Measurements from ENCODE around the gene TAF6. TPM values are rescaled to one million over a fixed set of nuclear protein-coding genes. Genes with fewer than 3 reads are reported as not detected.

The TAF6 gene
- 10 to 100 TPM; 70.2 to 75.6 TPM for total RNA-seq

GRCh38 chr7:100119072-100119969 lies at the start of gene TAF6, which contains the start of gene CNPY4:
TSS of gene TAF6 (minus strand) at chr7:100119358. CDS start at chr7:100114209, 5,149 bp downstream.
TSS of gene CNPY4 (plus strand) at chr7:100119634. CDS start at chr7:100119745, 111 bp downstream.
- ChIA-PET POLR2A (interaction anchor here (1.8 kb wide), 1 partner anchor 24 kb away, joined by 6 read pairs; no protein-coding TSS in a partner anchor), CTCF (interaction anchor here (0.6 to 3.1 kb wide), 4 partner anchors 12 to 37 kb away, joined by 3 to 16 read pairs (median 4); partner anchors contain the start of gene AP4M1)

- CTCF ChIA-PET: interaction anchor here (1.0 to 1.8 kb wide), 2 partner anchors 9 to 10 kb away, joined by 4 to 5 read pairs; partner anchors contain the start of genes GPC2, STAG3 and TRAPPC14
- POLR2A ChIA-PET: interaction anchor here (1.3 kb wide), 1 partner anchor 9 kb away, joined by 4 read pairs; the partner anchor contains the start of genes GPC2 and STAG3
Observed at GRCh38 chr7:100167912-100168323, 48.8 kb upstream of the TAF6 start.

GRCh38 chr7:100166970-100167911 lies 48.1 kb upstream of the TAF6 start:
- POLR2A ChIA-PET: no interaction called here

GRCh38 chr7:100166317-100166940 lies 47.3 kb upstream of the TAF6 start:
- ChIA-PET POLR2A (no interaction called here), CTCF (interaction anchor here (0.6 to 1.8 kb wide), 7 partner anchors 8 to 241 kb away, joined by 3 to 5 read pairs (median 3); partner anchors contain the start of gene TRAPPC14)

More at GRCh38 chr7:100166970-100167911, 48.1 kb upstream of the TAF6 start:
- CTCF ChIA-PET: interaction anchor here (0.7 to 1.8 kb wide), 7 partner anchors 9 to 241 kb away, joined by 3 to 5 read pairs (median 3); partner anchors contain the start of genes GPC2, STAG3 and TRAPPC14

- CTCF ChIA-PET: interaction anchor here (1.1 kb wide), 1 partner anchor 15 kb away, joined by 5 read pairs; the partner anchor contains the start of gene LAMTOR4
- POLR2A ChIA-PET: no interaction called here
Observed at GRCh38 chr7:100163871-100164270, 44.7 kb upstream of the TAF6 start.

GRCh38 chr7:100163006-100163531 lies 43.9 kb upstream of the TAF6 start:
- ChIA-PET POLR2A (no interaction called here), CTCF (interaction anchor here (0.7 to 1.1 kb wide), 2 partner anchors 14 to 183 kb away, joined by 4 to 5 read pairs; partner anchors contain the start of gene LAMTOR4)

GRCh38 chr7:100160067-100160466 lies 40.9 kb upstream of the TAF6 start:
- ChIA-PET POLR2A (no interaction called here), CTCF (no interaction called here)

GRCh38 chr7:100159099-100159623 lies 40.0 kb upstream of the TAF6 start:
- ChIA-PET CTCF (interaction anchor here (0.6 to 1.9 kb wide), 2 partner anchors 8 to 74 kb away, joined by 4 to 5 read pairs; partner anchors contain the start of gene GAL3ST4), POLR2A (no interaction called here)

- ChIA-PET CTCF (interaction anchor here (0.6 to 1.9 kb wide), 4 partner anchors 9 to 75 kb away, joined by 3 to 5 read pairs (median 4); partner anchors contain the start of gene GAL3ST4), POLR2A (no interaction called here)
Observed at GRCh38 chr7:100158229-100159098, 39.3 kb upstream of the TAF6 start, which contains the start of gene TRAPPC14. TSS of gene TRAPPC14 (minus strand) at chr7:100158723. CDS start at chr7:100158499, 224 bp downstream.

GRCh38 chr7:100157334-100158228 lies 38.4 kb upstream of the TAF6 start:
- CTCF ChIA-PET: interaction anchor here (1.2 to 1.9 kb wide), 3 partner anchors 10 to 28 kb away, joined by 3 to 5 read pairs (median 4); partner anchors contain the start of gene GAL3ST4
- POLR2A ChIA-PET: interaction anchor here (1.2 to 1.5 kb wide), 2 partner anchors 9 to 57 kb away, joined by 3 read pairs; partner anchors contain the start of genes LAMTOR4 and MCM7

- POLR2A ChIA-PET: interaction anchor here (1.2 to 1.5 kb wide), 2 partner anchors 8 to 56 kb away, joined by 3 read pairs; partner anchors contain the start of genes LAMTOR4 and MCM7
- CTCF ChIA-PET: interaction anchor here (0.5 to 1.4 kb wide), 3 partner anchors 24 to 735 kb away, joined by 3 to 4 read pairs (median 4); no protein-coding TSS in a partner anchor
Observed at GRCh38 chr7:100157069-100157333, 37.8 kb upstream of the TAF6 start.

GRCh38 chr7:100156331-100157068 lies 37.3 kb upstream of the TAF6 start:
- POLR2A ChIA-PET: interaction anchor here (1.2 to 1.5 kb wide), 2 partner anchors 8 to 56 kb away, joined by 3 read pairs; partner anchors contain the start of genes LAMTOR4 and MCM7
- CTCF ChIA-PET: interaction anchor here (0.5 to 1.4 kb wide), 3 partner anchors 24 to 735 kb away, joined by 3 to 4 read pairs (median 4); no protein-coding TSS in a partner anchor

- CTCF ChIA-PET: interaction anchor here (0.9 kb wide), 1 partner anchor 10 kb away, joined by 3 read pairs; no protein-coding TSS in a partner anchor
- POLR2A ChIA-PET: interaction anchor here (0.9 to 1.5 kb wide), 2 partner anchors 53 to 55 kb away, joined by 3 read pairs; partner anchors contain the start of gene MCM7
Observed at GRCh38 chr7:100155553-100156317, 36.6 kb upstream of the TAF6 start.
